GM23248 (cell line): Measurements from ENCODE around the gene SLC16A12.

ENCODE experiments used
- EZH2 ChIP-seq: fragments of 200-600 bp; sonication (generic); IDR thresholded peaks from 2 replicates; pipeline ENCODE4 v1.6.1; 2018; ENCODE audit warnings: antibody characterized with exemption, mild to moderate bottlenecking; ENCODE audit not compliant: insufficient read depth, poor library complexity, severe bottlenecking
- EZH2phosphoT487 ChIP-seq: fragments of 200-600 bp; sonication (generic); IDR thresholded peaks from 2 replicates; pipeline ENCODE4 v1.6.1; 2018; ENCODE audit warnings: antibody characterized with exemption, moderate library complexity, mild to moderate bottlenecking, low read depth; ENCODE audit not compliant: insufficient read depth

GRCh38 chr10:89515031-89515841 is 20.2 kb downstream of the SLC16A12 start:
- no peak for TF ChIP-seq EZH2
- TF ChIP-seq EZH2phosphoT487 = peak; percentile 84
